HFF-Myc (cell line): Measurements from ENCODE around the gene GGT7.
"Not testable (repeated sequence)": the region's sequence is repeated elsewhere in the genome, so short reads cannot be mapped to it uniquely, and the experiment has no call there.

ENCODE experiments used
- DNase-seq: peaks from one replicate; pipeline ENCODE4 v3.0.0-alpha.2; 2011; ENCODE audit warnings: low read depth; ENCODE audit errors: extremely low read depth
- H3K4me3 ChIP-seq: replicated peaks from 2 replicates; pipeline ENCODE4 v1.5.1; 2011; ENCODE audit warnings: low read depth, mild to moderate bottlenecking, control low read depth, low read length
- TF ChIP-seq, protein P1 (sequence below): IDR thresholded peaks from 2 replicates; pipeline ENCODE4 v1.5.1; 2012; ENCODE audit warnings: mild to moderate bottlenecking, low read depth, low read length, control low read depth; ENCODE audit errors: missing control alignments

The GGT7 gene

DNA sequence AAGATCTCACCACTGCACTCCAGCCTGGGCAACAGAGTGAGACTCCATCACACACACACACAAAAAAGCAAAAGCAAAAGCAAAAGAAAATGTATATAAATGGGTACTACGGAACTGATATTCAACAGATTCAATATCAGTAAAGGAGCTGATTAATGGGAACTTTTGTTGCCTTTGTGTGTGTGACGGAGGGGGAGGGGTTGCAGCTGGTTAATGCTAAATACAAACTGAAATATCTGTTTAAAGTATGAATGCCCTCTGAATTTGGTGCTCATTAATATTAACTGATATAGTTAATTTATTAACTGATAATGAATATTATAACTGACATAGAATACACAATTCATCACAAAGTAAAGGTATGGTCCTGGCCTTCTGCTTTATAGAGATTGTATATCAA, 55.6 kb downstream of the GGT7 start:
- TF ChIP-seq, protein P1, sequence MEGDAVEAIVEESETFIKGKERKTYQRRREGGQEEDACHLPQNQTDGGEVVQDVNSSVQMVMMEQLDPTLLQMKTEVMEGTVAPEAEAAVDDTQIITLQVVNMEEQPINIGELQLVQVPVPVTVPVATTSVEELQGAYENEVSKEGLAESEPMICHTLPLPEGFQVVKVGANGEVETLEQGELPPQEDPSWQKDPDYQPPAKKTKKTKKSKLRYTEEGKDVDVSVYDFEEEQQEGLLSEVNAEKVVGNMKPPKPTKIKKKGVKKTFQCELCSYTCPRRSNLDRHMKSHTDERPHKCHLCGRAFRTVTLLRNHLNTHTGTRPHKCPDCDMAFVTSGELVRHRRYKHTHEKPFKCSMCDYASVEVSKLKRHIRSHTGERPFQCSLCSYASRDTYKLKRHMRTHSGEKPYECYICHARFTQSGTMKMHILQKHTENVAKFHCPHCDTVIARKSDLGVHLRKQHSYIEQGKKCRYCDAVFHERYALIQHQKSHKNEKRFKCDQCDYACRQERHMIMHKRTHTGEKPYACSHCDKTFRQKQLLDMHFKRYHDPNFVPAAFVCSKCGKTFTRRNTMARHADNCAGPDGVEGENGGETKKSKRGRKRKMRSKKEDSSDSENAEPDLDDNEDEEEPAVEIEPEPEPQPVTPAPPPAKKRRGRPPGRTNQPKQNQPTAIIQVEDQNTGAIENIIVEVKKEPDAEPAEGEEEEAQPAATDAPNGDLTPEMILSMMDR: no peak
- H3K4me3 ChIP-seq: no peak overlapping the region
- no peak for DNase-seq

GRCh38 chr20:34815636-34816035, 57.0 kb downstream of the GGT7 start:
- DNase-seq: no peak
- TF ChIP-seq, protein P1: no peak
- no peak overlapping the region for H3K4me3 ChIP-seq

DNA sequence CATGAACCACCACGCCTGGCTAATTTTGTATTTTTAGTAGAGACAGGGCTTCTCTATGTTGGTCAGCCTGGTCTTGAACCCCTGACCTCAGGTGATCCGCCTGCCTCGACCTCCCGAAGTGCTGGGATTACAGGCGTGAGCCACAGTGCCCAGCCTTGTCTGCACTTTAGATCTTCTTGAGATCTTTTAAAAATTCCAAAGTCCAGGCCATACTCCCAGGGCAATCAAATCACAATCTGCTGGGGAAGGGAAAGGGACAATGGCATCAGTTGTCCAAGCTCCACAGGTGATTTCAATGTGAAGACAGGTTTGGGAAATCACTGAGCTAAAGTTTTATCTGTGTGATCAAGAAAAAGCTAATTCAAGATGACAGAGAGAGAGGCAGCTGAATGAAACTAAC, 64.1 kb downstream of the GGT7 start:
- no peak overlapping the region for H3K4me3 ChIP-seq
- TF ChIP-seq, protein P1: no peak
- no peak for DNase-seq

DNA sequence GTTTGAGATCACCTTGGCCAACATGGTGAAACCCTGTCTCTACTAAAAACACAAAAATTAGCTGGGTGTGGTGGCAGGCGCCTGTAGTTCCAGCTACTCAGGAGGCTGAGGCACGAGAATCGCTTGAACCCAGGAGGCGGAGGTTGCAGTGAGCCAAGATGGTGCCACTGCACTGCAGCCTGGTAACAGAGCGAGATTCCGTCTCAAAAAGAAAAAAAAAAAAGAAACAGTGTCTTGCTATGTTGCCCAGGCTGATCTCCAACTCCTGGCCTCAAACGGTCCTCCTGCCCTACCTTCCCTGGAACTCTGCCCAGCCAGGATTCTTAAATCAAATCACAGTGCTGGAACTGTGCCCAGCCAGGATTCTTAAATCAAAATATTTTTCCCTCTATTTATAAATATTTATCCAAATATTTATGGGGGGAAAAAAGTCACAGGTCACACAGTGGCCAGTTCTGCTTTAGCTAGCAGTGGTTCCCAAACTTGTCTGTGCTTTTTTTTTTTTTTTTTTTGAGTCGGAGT, 64.7 kb downstream of the GGT7 start:
- not testable (repeated sequence) for H3K4me3 ChIP-seq, DNase-seq

- DNase-seq: no peak
- no peak overlapping the region for H3K4me3 ChIP-seq
- TF ChIP-seq, protein P1: no peak
These were observed 66.4 kb downstream of the GGT7 start for GRCh38 chr20:34806255-34806654.

- no peak for DNase-seq
- H3K4me3 ChIP-seq: no peak overlapping the region
- TF ChIP-seq, protein P1: no peak
These were observed 73.8 kb downstream of the GGT7 start for GRCh38 chr20:34798871-34799270.

DNA sequence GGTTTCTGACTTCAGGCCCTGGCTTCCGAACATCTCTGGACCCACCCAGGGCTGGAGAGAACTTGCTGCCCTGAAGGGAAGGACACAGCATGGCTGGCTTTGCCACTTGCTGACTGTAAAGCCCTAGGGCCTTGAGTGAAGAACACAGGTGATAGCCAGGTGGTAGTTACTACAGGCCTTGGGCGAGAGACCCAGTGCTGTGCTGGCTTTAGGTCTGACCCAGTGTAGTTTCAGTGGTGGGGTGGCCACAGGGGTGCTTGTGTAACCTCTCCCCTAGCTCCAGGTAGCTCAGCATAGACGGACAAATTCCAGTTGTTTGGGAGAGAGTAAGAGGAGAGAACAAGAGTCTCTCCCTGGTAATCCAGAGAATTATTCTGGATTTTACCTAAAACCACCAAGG, 74.3 kb downstream of the GGT7 start:
- no peak overlapping the region for H3K4me3 ChIP-seq
- no peak for DNase-seq
- TF ChIP-seq, protein P1: no peak
